HTR-8/SVneo (cell line): ENCODE data around the gene RARB.
A peak's percentile ranks its signal among the peaks of the same experiment; 100 is the strongest.

Source experiments
- DNase-seq: peaks from one replicate; pipeline ENCODE4 v3.0.0; 2011; ENCODE audit warnings: low spot score, mixed read lengths; ENCODE audit not compliant: insufficient read length
- FAIRE-seq: peaks from 2 replicates; lab custom pipeline; 2011; peaks lifted over from hg19 to GRCh38; lab: Jason Lieb, UNC

RARB gene

DNA sequence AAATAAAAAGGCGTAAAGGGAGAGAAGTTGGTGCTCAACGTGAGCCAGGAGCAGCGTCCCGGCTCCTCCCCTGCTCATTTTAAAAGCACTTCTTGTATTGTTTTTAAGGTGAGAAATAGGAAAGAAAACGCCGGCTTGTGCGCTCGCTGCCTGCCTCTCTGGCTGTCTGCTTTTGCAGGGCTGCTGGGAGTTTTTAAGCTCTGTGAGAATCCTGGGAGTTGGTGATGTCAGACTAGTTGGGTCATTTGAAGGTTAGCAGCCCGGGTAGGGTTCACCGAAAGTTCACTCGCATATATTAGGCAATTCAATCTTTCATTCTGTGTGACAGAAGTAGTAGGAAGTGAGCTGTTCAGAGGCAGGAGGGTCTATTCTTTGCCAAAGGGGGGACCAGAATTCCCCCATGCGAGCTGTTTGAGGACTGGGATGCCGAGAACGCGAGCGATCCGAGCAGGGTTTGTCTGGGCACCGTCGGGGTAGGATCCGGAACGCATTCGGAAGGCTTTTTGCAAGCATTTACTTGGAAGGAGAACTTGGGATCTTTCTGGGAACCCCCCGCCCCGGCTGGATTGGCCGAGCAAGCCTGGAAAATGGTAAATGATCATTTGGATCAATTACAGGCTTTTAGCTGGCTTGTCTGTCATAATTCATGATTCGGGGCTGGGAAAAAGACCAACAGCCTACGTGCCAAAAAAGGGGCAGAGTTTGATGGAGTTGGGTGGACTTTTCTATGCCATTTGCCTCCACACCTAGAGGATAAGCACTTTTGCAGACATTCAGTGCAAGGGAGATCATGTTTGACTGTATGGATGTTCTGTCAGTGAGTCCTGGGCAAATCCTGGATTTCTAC lies at the start of gene RARB:
TSS of gene RARB (plus strand) at position 322 of the 847 bp plus-strand sequence. CDS start at position 791, 469 bp downstream.
- peak; percentile 67 for FAIRE-seq

DNA sequence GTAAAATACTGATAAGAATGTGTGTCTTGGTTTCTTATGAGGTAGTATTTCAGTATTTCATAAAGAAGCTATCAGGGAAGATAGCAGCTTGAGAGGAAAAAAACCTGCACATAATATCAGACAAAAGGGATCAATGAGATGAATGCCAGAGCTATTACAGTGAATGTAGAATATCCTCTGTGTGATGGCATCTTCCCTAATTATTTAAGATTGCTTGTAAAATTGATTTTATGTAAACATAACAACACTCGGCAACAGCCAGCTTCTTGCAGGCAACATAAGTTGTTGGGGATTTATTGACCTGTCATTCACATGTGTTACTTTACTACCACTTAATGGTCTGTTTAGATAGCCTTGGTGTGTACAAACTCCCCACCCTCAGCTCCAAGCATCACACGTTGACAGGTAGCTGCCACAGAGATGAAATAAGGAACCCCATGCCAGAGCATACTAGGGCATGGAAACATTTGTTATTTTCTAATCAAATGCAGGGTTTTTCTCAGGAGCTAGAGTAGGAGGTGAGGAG lies 49.2 kb upstream of the RARB start:
- FAIRE-seq (no peak), DNase-seq (no peak)

More for the DNA sequence above, at the start of gene RARB:
- DNase-seq = peak; percentile 81

GRCh38 chr3:25380222-25380739 lies 47.8 kb upstream of the RARB start:
- no peak for FAIRE-seq
- DNase-seq = no peak

- DNase-seq = no peak
- no peak for FAIRE-seq
These were observed 47.0 kb upstream of the RARB start for GRCh38 chr3:25381083-25381482.

DNA sequence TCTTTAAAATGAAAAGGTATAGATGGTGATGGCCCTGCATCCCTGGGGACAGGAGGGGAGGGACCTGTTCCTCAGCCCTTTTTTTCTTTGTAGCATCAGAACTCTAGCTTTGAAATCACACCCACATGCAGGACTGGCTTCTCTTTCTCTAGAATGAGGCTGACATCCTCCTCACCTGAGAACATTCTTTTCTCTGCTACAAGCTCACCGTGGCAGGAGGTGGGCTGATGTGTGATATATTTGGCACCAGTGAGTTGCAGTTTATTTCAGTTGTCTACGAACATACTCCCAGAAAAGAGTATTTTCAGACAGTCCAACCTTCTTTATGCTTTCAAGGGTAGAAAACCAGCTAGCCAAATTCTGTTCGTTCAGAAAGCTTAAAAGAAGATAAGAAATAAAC lies 43.6 kb upstream of the RARB start:
- FAIRE-seq (no peak), DNase-seq (no peak)

DNA sequence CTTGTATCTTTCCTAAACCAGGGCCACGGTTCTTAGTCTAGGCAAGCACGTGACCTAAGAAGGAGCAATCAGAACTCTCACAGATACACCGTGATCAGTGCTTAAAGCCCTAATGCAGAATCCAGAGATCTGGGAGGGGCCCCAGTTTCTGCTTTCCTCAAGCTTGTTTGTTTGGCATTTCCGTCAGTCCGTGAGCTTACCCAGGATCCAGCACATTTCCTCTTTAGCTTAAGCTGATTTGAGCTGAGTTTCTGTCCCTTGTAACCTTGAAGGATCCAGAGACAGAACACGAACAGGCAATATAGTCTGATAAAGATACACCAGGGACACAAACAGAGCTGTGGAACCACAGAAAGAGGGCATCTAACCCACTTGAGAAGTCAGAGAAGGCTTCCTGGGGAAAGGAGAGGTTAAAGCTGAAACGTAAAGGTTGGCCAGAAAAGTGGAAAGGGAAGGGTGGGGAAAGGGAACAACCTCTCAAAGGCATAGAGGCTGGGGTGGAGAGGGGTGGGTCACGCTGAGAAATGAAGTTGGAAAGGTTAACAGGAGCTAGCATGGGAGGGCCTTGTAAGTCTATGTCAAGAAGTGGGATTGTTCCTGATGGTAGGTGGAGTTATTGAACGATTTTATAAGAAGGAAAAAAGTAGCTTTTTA lies 42.1 kb upstream of the RARB start:
- no peak for DNase-seq
- no peak for FAIRE-seq

DNA sequence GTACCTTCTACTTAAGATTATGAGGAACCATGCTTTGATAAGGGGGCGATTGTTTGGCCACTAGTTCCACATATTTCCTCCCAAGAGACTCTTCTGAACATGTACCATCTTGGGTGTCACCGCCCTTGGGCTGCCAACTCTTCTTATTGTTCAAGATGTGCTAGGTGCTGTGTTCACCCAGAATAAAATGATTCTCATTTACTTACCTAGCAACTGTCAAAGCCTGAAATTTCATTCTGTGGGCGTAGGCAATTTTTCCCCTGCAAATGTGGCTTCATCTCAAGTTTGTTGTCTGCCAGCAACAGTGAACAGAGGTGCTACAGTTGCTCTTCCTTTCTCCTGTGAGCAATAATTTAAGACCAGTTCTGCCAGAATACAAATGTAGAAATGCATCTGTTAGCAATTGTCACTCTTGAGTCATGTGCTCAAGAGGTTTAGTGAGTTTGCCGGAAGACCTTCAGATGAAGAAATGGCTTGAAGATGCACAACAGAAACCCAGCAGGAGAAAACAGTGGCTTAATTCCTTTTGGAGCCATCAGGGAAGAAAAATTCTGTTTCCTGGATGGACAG lies 41.3 kb upstream of the RARB start:
- no peak for FAIRE-seq
- no peak for DNase-seq

DNA sequence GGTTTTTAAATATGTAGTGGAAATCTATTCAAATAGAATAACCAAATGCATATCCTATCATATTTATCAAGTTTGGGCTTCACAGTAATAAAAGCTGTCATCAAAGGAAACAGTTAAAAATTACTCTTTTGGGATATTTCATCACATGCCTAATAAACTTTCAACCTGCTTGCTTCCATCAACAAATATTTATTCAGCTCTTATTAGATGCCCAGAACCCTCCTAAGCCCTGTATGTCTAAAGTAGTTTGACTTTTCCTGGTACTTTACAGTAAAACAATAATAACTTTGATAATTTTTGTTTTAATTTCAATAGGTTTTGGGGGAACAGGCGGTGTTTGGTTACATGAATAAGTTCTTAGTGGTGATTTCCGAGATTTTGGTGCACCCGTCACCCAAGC lies 37.5 kb upstream of the RARB start:
- FAIRE-seq = no peak
- no peak for DNase-seq

DNA sequence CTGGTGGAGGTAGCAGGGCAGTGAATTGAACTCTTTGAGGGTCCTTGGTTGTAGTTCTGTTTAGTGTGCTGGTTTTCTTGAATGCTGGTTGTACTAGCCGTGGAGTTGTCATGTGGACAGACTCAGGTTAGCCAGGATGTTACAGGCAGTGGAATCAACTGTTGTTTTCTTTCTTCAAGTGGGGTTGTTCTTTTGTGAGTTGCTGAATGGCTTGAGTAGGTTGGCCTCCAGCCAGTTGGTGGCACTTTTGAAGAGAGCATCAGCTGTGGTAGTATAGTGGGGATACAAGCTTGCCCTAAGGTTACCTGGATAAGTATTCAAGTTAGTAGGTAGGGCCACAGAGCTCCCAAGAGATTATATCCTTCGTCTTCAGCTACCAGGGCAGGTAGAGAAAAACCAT lies 31.8 kb upstream of the RARB start:
- FAIRE-seq (no peak), DNase-seq (no peak)

- FAIRE-seq = no peak
- no peak for DNase-seq
These were observed 31.4 kb upstream of the RARB start for GRCh38 chr3:25396686-25397085.

- FAIRE-seq (no peak), DNase-seq (no peak)
These were observed 30.9 kb upstream of the RARB start for GRCh38 chr3:25397150-25397549.

DNA sequence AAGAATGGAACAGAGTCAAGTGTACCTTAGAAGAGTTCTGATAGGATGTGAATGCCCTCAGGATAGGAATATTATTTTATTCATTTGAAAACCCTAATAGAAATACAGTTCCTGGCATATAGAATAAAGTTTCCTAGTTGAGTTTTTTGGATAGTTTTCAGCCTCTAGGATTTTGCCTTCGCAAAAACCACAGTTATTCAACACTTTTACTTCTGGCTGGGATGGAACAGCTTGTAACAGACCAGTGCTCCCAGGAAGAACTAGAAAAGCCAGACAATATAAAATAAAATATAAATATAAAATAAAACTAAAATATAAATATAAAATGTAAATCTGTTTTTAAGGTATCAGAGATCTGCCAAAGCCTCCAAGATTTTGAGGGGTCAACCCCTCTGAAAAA lies 27.5 kb upstream of the RARB start:
- FAIRE-seq = no peak

DNA sequence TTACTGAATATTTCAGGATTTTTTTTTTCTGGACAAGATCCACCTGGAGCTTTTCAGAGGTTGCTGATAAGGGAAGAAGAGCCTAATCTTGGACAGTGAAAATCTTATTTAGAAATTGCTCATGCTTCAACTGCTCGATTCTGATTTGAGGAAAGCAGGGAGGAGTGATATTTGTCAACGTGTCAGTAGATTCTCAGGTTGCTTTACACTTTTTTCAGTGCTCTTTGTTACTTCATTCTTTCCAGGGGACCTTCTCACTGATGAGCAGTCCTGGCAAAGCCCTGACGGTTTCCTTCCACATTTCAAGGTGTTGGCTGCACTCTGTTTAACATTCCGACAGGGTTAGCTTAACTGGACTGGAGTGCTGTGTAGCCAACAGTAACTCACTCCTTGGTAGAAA lies 24.1 kb upstream of the RARB start:
- FAIRE-seq (no peak), DNase-seq (no peak)

More for the DNA sequence above, 27.5 kb upstream of the RARB start:
- no peak for DNase-seq

GRCh38 chr3:25404569-25404968 lies 23.5 kb upstream of the RARB start:
- DNase-seq (no peak), FAIRE-seq (no peak)

- no peak for FAIRE-seq
- no peak for DNase-seq
These were observed 22.7 kb upstream of the RARB start for GRCh38 chr3:25405335-25405734.

DNA sequence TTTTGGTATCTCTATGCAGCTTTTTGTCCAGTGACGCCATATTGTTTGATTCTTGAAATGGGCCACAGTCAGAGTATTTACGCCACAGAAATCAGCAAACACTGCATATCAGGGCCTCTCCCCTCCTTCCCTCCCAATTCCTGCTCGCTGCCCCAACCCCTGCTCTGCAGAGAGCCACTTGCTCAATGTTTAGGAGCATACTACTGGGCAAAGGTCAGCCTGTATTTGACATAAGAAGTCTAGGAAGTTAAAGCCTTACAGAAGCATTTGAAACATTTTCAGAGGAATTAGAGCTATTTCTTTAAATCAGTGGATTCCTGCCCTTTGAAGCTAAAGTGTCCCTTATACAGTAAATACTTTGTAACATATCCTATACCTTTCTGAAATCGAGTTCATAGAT lies 17.4 kb upstream of the RARB start:
- no peak for FAIRE-seq
- DNase-seq = no peak

DNA sequence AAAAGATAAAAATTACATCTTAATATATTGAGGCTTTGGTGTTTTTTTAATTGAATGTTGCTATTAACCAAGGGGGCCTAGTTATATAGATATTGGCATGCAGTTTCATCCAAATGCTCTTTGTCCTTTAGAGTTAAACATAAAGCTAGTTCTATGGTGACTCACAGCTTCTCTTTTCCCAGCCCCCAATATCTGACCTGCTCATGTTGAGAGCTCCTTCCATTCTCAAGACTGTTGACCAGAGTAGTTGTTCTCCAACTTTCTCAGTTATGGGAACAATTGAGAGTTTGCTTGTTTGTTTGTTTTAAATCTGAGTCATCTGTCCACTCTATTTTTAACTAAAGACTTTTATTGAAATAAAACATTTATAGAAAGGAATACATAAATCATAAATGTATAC lies 15.8 kb upstream of the RARB start:
- FAIRE-seq (no peak), DNase-seq (no peak)

DNA sequence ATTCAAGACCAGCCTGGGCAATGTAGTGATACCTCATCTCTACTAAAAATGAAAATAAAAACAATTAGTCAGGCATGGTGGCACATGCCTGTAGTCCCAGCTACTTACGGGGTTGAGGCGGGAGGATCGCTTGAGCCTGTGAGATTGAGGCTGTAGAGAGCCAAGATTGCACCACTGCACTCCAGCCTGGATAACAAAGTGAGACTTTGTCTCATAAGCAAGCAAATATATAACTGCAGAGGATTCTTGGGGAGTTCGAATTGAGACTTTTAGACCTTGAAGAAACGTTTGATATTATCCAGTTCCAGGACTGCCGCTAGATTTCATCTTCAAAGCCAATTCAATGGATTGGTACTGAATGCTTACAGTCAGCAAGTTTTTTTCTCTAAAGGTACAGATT lies 11.9 kb upstream of the RARB start:
- DNase-seq = no peak
- FAIRE-seq = no peak

- DNase-seq (no peak), FAIRE-seq (no peak)
These were observed 9.5 kb upstream of the RARB start for GRCh38 chr3:25418596-25418995.

DNA sequence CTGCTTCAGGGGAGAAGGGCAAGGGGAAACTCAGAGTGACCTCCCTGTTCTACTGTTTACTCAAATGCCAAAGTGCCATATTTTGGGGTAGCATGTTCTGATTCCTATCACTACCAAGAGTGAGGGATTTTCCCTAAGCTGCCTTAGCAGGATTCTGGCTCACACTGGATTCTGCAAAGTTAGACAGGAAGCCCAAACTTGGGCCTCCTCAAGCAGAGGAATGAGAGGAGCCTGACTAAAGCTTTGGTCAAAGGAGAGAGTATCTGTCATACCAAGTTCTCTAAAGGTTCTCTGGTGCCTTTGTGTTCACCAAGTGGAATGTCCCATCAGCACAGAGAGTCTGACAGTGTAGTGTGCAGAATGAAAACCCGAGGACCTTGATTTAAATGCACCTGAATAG lies 8.8 kb upstream of the RARB start:
- no peak for FAIRE-seq

GRCh38 chr3:25420147-25420546 lies 7.9 kb upstream of the RARB start:
- DNase-seq = no peak
- no peak for FAIRE-seq

More for the DNA sequence above, 8.8 kb upstream of the RARB start:
- no peak for DNase-seq
